ENCODE data around the gene NPC1. TPM values are rescaled to one million over a fixed set of nuclear protein-coding genes. Genes with fewer than 3 reads are reported as not detected.

Gene NPC1
- total and polyA plus RNA-seq, 4 donors = 9.5 to 46.7 (median 27.3) TPM

DNA sequence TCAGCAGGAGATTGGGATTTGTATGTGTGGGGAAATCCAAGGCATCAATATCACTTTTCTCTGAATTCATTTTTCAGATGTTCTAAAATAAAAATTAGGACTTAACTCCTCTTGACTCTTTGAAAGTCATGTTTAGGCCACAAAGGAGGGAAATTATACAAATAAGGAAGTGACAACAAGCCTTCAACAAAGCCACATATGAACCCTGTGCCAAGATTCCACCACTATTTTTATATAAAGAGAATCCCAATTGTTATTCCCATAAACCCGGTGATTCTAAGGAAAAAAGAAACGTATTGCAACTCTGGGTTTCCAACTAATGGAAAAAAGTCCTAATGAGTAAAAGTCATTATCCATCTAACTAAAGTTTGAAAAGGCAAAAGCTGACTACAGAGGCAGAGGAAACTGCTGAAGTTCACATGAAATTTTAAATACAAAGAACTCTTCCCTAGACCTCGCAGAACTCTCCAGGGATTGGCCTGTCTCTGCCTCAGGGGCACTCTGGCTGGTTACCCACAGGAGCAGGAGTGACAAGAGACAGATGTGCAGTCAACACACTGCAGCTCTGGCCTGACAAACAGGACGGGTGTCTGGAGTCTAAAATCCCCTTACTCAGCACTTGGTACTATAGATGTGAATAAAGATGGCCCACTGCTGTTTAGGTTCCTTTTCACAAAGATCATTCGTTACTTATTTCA, 11.5 kb downstream of the NPC1 start:
- no peaks in the 10 kb centered on the region for H3K27me3 ChIP-seq (ENCODE audit: control insufficient read depth in 4 of 4, insufficient read depth in 4 of 4, low read length in 3 of 4)
- H3K4me3 ChIP-seq (ENCODE audit: low read depth in 1 of 3, low read length in 3 of 3) = no peak overlapping the region
- no peaks in the 10 kb centered on the region for H3K9me3 ChIP-seq (ENCODE audit: control insufficient read depth in 4 of 4, low read length in 3 of 4)
- TF ChIP-seq, protein P1, sequence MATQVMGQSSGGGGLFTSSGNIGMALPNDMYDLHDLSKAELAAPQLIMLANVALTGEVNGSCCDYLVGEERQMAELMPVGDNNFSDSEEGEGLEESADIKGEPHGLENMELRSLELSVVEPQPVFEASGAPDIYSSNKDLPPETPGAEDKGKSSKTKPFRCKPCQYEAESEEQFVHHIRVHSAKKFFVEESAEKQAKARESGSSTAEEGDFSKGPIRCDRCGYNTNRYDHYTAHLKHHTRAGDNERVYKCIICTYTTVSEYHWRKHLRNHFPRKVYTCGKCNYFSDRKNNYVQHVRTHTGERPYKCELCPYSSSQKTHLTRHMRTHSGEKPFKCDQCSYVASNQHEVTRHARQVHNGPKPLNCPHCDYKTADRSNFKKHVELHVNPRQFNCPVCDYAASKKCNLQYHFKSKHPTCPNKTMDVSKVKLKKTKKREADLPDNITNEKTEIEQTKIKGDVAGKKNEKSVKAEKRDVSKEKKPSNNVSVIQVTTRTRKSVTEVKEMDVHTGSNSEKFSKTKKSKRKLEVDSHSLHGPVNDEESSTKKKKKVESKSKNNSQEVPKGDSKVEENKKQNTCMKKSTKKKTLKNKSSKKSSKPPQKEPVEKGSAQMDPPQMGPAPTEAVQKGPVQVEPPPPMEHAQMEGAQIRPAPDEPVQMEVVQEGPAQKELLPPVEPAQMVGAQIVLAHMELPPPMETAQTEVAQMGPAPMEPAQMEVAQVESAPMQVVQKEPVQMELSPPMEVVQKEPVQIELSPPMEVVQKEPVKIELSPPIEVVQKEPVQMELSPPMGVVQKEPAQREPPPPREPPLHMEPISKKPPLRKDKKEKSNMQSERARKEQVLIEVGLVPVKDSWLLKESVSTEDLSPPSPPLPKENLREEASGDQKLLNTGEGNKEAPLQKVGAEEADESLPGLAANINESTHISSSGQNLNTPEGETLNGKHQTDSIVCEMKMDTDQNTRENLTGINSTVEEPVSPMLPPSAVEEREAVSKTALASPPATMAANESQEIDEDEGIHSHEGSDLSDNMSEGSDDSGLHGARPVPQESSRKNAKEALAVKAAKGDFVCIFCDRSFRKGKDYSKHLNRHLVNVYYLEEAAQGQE (IDR thresholded peaks at IDR 0.05) = no peak
- TF ChIP-seq EGR1 (IDR thresholded peaks at IDR 0.05; ENCODE audit: low read depth in 2 of 2) (no peak), TAF1 (conservative IDR thresholded peaks at IDR 0.05) (no peak), HNF4A (conservative IDR thresholded peaks at IDR 0.05) (no peak), YY1 (IDR thresholded peaks at IDR 0.05) (no peak), JUND (IDR thresholded peaks at IDR 0.05) (no peak), RXRA (IDR thresholded peaks at IDR 0.05) (no peak), NR2F2 (IDR thresholded peaks at IDR 0.05) (no peak)
- TF ChIP-seq, protein P2, sequence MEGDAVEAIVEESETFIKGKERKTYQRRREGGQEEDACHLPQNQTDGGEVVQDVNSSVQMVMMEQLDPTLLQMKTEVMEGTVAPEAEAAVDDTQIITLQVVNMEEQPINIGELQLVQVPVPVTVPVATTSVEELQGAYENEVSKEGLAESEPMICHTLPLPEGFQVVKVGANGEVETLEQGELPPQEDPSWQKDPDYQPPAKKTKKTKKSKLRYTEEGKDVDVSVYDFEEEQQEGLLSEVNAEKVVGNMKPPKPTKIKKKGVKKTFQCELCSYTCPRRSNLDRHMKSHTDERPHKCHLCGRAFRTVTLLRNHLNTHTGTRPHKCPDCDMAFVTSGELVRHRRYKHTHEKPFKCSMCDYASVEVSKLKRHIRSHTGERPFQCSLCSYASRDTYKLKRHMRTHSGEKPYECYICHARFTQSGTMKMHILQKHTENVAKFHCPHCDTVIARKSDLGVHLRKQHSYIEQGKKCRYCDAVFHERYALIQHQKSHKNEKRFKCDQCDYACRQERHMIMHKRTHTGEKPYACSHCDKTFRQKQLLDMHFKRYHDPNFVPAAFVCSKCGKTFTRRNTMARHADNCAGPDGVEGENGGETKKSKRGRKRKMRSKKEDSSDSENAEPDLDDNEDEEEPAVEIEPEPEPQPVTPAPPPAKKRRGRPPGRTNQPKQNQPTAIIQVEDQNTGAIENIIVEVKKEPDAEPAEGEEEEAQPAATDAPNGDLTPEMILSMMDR (IDR thresholded peaks at IDR 0.05; ENCODE audit: low read depth, low read length, missing input control) = no peak
- TF ChIP-seq, protein P3, sequence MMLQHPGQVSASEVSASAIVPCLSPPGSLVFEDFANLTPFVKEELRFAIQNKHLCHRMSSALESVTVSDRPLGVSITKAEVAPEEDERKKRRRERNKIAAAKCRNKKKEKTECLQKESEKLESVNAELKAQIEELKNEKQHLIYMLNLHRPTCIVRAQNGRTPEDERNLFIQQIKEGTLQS (IDR thresholded peaks at IDR 0.05) = no peak
- TF ChIP-seq, protein P4, sequence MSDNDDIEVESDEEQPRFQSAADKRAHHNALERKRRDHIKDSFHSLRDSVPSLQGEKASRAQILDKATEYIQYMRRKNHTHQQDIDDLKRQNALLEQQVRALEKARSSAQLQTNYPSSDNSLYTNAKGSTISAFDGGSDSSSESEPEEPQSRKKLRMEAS (IDR thresholded peaks at IDR 0.05) = no peak
- 78% methylated on average over 5 of the region's 5 CpGs for WGBS
- peaks cover 2 to 28% (median 16%) of the 10 kb centered on the region in 4 donors for H3K4me1 ChIP-seq (ENCODE audit: control insufficient read depth in 4 of 4, insufficient read depth in 4 of 4, low read length in 3 of 4)
- H3K36me3 ChIP-seq (ENCODE audit: control insufficient read depth in 4 of 4, insufficient read depth in 3 of 4, low read depth in 1 of 4, low read length in 3 of 4) = peaks cover 2 to 8% (median 2%) of the 10 kb centered on the region in 4 donors
- H3K27ac ChIP-seq (ENCODE audit: low read depth in 1 of 2, low read length in 2 of 2) = peak overlapping the region; percentile 64 to 72
- DNase-seq (ENCODE audit: low spot score) = no peak
- peak overlapping the region in 1 of 2 donors; percentile 73 for H3K9ac ChIP-seq (ENCODE audit: low read depth in 1 of 2, low read length in 2 of 2)

DNA sequence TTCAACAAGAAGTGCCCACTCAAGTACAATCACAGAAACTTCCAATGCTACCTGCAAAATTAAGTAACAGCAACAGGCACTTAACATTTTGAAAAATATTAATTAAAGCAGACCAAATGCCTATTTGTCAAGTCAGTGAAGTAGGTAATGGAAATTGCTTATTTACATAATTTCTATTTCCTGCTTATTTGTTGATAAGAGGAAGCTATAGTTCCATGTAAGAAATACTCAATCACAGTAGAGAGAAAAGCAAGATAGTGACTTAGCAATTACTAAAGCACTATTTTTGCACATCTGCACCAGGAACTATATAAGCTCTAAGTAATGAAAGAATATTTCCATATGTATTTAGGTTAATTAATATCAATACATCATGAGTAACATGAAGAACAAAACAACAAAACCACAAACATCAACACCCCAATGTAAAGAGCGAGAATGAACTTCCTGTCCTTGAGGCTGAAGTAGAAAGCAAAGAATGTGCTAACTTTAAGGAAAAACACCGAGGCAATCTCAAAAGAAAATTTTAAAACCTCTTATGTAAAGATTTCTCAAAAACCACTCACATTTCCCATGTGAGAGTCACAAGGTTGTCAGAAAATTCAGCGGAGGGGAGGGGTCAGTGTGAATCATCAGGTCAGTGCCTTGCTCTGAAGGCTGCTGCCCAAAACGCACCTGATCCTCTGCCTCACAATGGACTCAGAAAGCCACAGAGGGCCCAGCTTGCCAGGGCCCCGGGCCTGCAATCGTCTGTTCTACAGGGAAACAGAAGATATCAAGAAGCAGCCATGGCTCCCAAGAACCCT, 12.5 kb downstream of the NPC1 start:
- no peaks in the 10 kb centered on the region for H3K9me3 ChIP-seq (ENCODE audit: control insufficient read depth in 4 of 4, low read length in 3 of 4)
- H3K4me1 ChIP-seq (ENCODE audit: control insufficient read depth in 4 of 4, insufficient read depth in 4 of 4, low read length in 3 of 4) = peaks cover 2 to 30% (median 19%) of the 10 kb centered on the region in 4 donors
- 56% methylated on average over 6 of the region's 6 CpGs for WGBS
- peaks cover 2 to 8% (median 3%) of the 10 kb centered on the region in 4 donors for H3K36me3 ChIP-seq (ENCODE audit: control insufficient read depth in 4 of 4, insufficient read depth in 3 of 4, low read depth in 1 of 4, low read length in 3 of 4)
- peak overlapping the region; percentile 64 to 72 for H3K27ac ChIP-seq (ENCODE audit: low read depth in 1 of 2, low read length in 2 of 2)
- no peak for TF ChIP-seq FOXA1 (IDR thresholded peaks at IDR 0.05)
- no peak for TF ChIP-seq FOXA2 (IDR thresholded peaks at IDR 0.05)
- TF ChIP-seq, protein P3 (IDR thresholded peaks at IDR 0.05) = no peak
- TF ChIP-seq, protein P1 (IDR thresholded peaks at IDR 0.05) = no peak
- no peak for TF ChIP-seq TAF1 (conservative IDR thresholded peaks at IDR 0.05)
- TF ChIP-seq RAD21 (IDR thresholded peaks at IDR 0.05) = no peak
- no peak for TF ChIP-seq NR2F2 (IDR thresholded peaks at IDR 0.05)
- no peak for TF ChIP-seq HNF4A (conservative IDR thresholded peaks at IDR 0.05)
- TF ChIP-seq YY1 (IDR thresholded peaks at IDR 0.05) = no peak
- TF ChIP-seq EGR1 (IDR thresholded peaks at IDR 0.05; ENCODE audit: low read depth in 2 of 2) = no peak
- peak in 1 of 2 donors; percentile 36 for TF ChIP-seq RXRA (IDR thresholded peaks at IDR 0.05)
- TF ChIP-seq SP1 (IDR thresholded peaks at IDR 0.05) = no peak
- TF ChIP-seq JUND (IDR thresholded peaks at IDR 0.05) = peak in 1 of 2 donors; percentile 60
- TF ChIP-seq, protein P4 (IDR thresholded peaks at IDR 0.05) = no peak
- TF ChIP-seq, protein P5, sequence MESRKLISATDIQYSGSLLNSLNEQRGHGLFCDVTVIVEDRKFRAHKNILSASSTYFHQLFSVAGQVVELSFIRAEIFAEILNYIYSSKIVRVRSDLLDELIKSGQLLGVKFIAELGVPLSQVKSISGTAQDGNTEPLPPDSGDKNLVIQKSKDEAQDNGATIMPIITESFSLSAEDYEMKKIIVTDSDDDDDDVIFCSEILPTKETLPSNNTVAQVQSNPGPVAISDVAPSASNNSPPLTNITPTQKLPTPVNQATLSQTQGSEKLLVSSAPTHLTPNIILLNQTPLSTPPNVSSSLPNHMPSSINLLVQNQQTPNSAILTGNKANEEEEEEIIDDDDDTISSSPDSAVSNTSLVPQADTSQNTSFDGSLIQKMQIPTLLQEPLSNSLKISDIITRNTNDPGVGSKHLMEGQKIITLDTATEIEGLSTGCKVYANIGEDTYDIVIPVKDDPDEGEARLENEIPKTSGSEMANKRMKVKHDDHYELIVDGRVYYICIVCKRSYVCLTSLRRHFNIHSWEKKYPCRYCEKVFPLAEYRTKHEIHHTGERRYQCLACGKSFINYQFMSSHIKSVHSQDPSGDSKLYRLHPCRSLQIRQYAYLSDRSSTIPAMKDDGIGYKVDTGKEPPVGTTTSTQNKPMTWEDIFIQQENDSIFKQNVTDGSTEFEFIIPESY (IDR thresholded peaks at IDR 0.05) = no peak
- DNase-seq (ENCODE audit: low spot score) = no peak
- H3K9ac ChIP-seq (ENCODE audit: low read depth in 1 of 2, low read length in 2 of 2) = peak overlapping the region in 1 of 2 donors; percentile 73
- H3K4me3 ChIP-seq (ENCODE audit: low read depth in 1 of 3, low read length in 3 of 3) = no peak overlapping the region
- no peaks in the 10 kb centered on the region for H3K27me3 ChIP-seq (ENCODE audit: control insufficient read depth in 4 of 4, insufficient read depth in 4 of 4, low read length in 3 of 4)

Measured in liver (tissue), 9 donors.